C4-2B (cell line): ENCODE measurements around the gene E4F1.

ENCODE experiments used
- H3K27ac ChIP-seq: fragments of 450-650 bp; 2 replicates; pipeline ENCODE4 v1.5.1; 2017
- CTCF ChIP-seq: fragments of 450-650 bp; conservative IDR thresholded peaks from 2 replicates; pipeline ENCODE4 v1.5.1; 2017; ENCODE audit warnings: mild to moderate bottlenecking
- ZFX ChIP-seq: fragments of 450-650 bp; IDR thresholded peaks from 2 replicates; pipeline ENCODE4 v1.6.1; 2017

The E4F1 gene

GRCh38 chr16:2195322-2196161, 27.8 kb upstream of the E4F1 start:
- H3K27ac ChIP-seq, result no peak overlapping the region
- TF ChIP-seq CTCF (no peak), ZFX (no peak)

GRCh38 chr16:2196162-2196980, 27.0 kb upstream of the E4F1 start, which contains the start of gene CASKIN1:
Gene CASKIN1 (minus strand): TSS chr16:2196605. CDS start chr16:2196432, 173 bp downstream.
- TF ChIP-seq ZFX (no peak), CTCF (no peak)
- no peak within 1 kb of the TSS for H3K27ac ChIP-seq

GRCh38 chr16:2196981-2197511, 26.3 kb upstream of the E4F1 start:
- no peak overlapping the region for H3K27ac ChIP-seq
- TF ChIP-seq ZFX (no peak), CTCF (no peak)

- H3K27ac ChIP-seq, result no peak overlapping the region
- TF ChIP-seq CTCF (no peak), ZFX (no peak)
These were observed 25.6 kb upstream of the E4F1 start for GRCh38 chr16:2197765-2198164.

- H3K27ac ChIP-seq, result no peak overlapping the region
- no peak for TF ChIP-seq CTCF
- TF ChIP-seq ZFX, result no peak
These were observed 25.1 kb upstream of the E4F1 start for GRCh38 chr16:2198283-2198682.

- TF ChIP-seq CTCF (no peak), ZFX (no peak)
- no peak overlapping the region for H3K27ac ChIP-seq
These were observed 24.3 kb upstream of the E4F1 start for GRCh38 chr16:2199095-2199494.

- TF ChIP-seq ZFX (no peak), CTCF (no peak)
These were observed 23.7 kb upstream of the E4F1 start for GRCh38 chr16:2199621-2200139.

More at GRCh38 chr16:2199621-2200139, 23.7 kb upstream of the E4F1 start:
- H3K27ac ChIP-seq, result no peak overlapping the region
